Esophagus muscularis mucosa (tissue), 4 donors: Measurements from ENCODE around the gene LRP3. TPM values are rescaled to one million over a fixed set of nuclear protein-coding genes. Genes with fewer than 3 reads are reported as not detected.

ENCODE experiments used
- DNase-seq: peaks from one replicate; pipeline ENCODE4 v3.0.0-alpha.2; 2017; ENCODE audit errors: extremely low spot score
- H3K27ac ChIP-seq, 4 donors: fragments of 200-600 bp; sonication (generic); replicated peaks in 1 of 4; 1 replicate in 3 of 4; 2 replicates in 1 of 4; pipeline ENCODE4 v1.5.1; 2016 to 2019; ENCODE audit warnings: mild to moderate bottlenecking in 1 of 4
- H3K27me3 ChIP-seq, 4 donors: fragments of 200-600 bp; sonication (generic); one replicate each; pipeline versions ENCODE4 v1.5.1 to v1.6.0; 2016 to 2019
- H3K36me3 ChIP-seq, 4 donors: fragments of 200-600 bp; sonication (generic); one replicate each; pipeline ENCODE4 v1.5.1; 2016 to 2019
- H3K4me1 ChIP-seq, 4 donors: fragments of 200-600 bp; sonication (generic); one replicate each; pipeline ENCODE4 v1.5.1; 2016 to 2019
- H3K4me3 ChIP-seq, 4 donors: fragments of 200-600 bp; sonication (generic); 1 replicate in 2 of 4; 2 replicates in 2 of 4; pipeline ENCODE4 v1.5.1; 2016 to 2019; ENCODE audit warnings: mild to moderate bottlenecking in 4 of 4, moderate library complexity in 1 of 4
- H3K9me3 ChIP-seq, 4 donors: fragments of 200-600 bp; sonication (generic); 1 replicate in 3 of 4; 2 replicates in 1 of 4; pipeline ENCODE4 v1.5.1; 2016 to 2019
- CTCF ChIP-seq, 3 experiments: fragments of 200-600 bp in 2 of 3; fragments of 450-650 bp in 1 of 3; sonication (generic) in 2 of 3; IDR thresholded peaks; one replicate each; pipeline ENCODE4 v1.5.1; 2017 to 2019; ENCODE audit warnings: antibody characterized with exemption in 3 of 3, mild to moderate bottlenecking in 2 of 3, moderate library complexity in 1 of 3
- EP300 ChIP-seq: sonication (generic); formaldehyde crosslinking; IDR thresholded peaks from one replicate; pipeline ENCODE4 v1.6.1; 2017; ENCODE audit warnings: antibody characterized with exemption
- POLR2A ChIP-seq: fragments of 450-650 bp; IDR thresholded peaks from one replicate; pipeline ENCODE4 v1.6.1; 2017; ENCODE audit warnings: antibody characterized with exemption, moderate library complexity, mild to moderate bottlenecking, low read depth
- POLR2AphosphoS5 ChIP-seq, 2 donors: sonication (generic); formaldehyde crosslinking; IDR thresholded peaks; one replicate each; pipeline ENCODE4 v1.6.1; 2017; ENCODE audit warnings: antibody characterized with exemption in 2 of 2
- WGBS: methylation state at CpG from one replicate; pipeline ENCODE4 v1.1.5; 2018; 5-methylcytosine and 5-hydroxymethylcytosine counted together
- intact Hi-C: fragments of 100-400 bp; cut with DNase I; formaldehyde crosslinking; loops from one replicate; pipeline ENCODE4 v1.15.1; 2023
- total RNA-seq, 4 donors: library from RNA; depleted of rRNA; stranded (reverse); fragments of >200 nt; gene quantifications; one replicate each; pipeline versions ENCODE4 v1.1.0 to v1.2.1, GENCODE V29; 2016

The LRP3 gene
- total RNA-seq, 4 donors from 2014 or later = 34.5 to 76.7 (median 62.6) TPM

DNA sequence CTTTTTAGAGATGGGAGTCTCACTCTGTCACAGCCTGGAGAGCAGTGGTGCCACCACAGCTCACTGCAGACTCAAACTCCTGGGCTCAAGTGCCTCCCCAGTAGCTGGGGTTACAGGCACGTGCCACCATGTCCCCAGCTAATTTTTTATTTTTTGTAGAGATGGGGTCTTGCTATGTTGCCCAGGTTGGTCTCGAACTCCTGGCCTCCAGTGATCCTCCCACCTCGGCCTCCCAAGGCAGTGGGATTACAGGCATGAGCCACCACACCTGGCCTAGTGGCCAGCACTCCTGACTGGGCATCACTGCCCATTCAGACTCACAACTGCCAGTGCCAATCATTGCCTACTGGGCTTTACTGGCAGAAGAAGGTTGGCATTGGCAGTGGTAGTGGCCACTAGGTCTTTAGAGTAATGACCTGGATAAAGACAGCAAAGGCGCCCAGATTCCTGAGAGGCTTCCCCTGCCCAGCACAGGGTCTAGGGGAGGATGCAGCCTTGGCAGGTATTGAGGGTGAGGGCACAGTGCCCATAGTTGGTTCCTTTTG is 58.4 kb downstream of the LRP3 start:
- no peaks in the 10 kb centered on the region for H3K4me1 ChIP-seq
- intact Hi-C loops = no loop called here
- TF ChIP-seq CTCF (IDR thresholded peaks at IDR 0.05) (no peak), POLR2AphosphoS5 (IDR thresholded peaks at IDR 0.05) (no peak), EP300 (no peak), POLR2A (no peak)
- 91% methylated on average over 3 of the region's 4 CpGs for WGBS
- peaks cover 0 to 3% (median under 1%) of the 10 kb centered on the region in 4 donors for H3K9me3 ChIP-seq
- H3K27ac ChIP-seq = no peak overlapping the region
- H3K27me3 ChIP-seq = peaks cover 0 to 41% (median 0%) of the 10 kb centered on the region in 4 donors
- no peak for DNase-seq
- H3K36me3 ChIP-seq = no peaks in the 10 kb centered on the region
- no peak overlapping the region for H3K4me3 ChIP-seq

DNA sequence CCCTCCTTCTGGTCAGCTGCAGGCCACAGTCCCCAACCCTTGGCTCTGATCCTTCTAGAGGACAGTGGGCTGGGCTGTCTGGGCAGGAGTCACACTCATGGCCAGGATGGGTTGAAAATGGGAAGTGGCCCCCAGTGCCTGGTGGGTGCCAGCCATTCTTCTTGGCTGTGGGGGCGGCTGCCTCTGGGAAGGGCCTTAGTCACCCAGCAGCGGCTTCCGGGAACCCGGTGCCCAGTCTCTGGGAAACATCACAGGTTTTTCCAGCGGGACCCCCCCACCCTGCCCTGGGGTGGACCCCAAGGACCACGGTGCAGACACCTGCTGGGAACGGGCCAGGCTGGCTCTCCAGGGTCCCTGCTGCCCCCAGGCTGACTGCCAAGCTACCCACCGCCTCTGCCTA is 58.8 kb downstream of the LRP3 start:
- intact Hi-C loops = no loop called here
- Histone ChIP-seq H3K4me3 (no peak overlapping the region), H3K27ac (no peak overlapping the region), H3K4me1 (no peaks in the 10 kb centered on the region), H3K9me3 (peaks cover 0 to 7% (median 2%) of the 10 kb centered on the region in 4 donors), H3K27me3 (peaks cover 0 to 41% (median 0%) of the 10 kb centered on the region in 4 donors), H3K36me3 (no peaks in the 10 kb centered on the region)
- TF ChIP-seq CTCF (IDR thresholded peaks at IDR 0.05) (no peak), POLR2AphosphoS5 (IDR thresholded peaks at IDR 0.05) (no peak), EP300 (no peak), POLR2A (no peak)
- DNase-seq = no peak
- WGBS = 80% methylated on average over 1 of the region's 8 CpGs

DNA sequence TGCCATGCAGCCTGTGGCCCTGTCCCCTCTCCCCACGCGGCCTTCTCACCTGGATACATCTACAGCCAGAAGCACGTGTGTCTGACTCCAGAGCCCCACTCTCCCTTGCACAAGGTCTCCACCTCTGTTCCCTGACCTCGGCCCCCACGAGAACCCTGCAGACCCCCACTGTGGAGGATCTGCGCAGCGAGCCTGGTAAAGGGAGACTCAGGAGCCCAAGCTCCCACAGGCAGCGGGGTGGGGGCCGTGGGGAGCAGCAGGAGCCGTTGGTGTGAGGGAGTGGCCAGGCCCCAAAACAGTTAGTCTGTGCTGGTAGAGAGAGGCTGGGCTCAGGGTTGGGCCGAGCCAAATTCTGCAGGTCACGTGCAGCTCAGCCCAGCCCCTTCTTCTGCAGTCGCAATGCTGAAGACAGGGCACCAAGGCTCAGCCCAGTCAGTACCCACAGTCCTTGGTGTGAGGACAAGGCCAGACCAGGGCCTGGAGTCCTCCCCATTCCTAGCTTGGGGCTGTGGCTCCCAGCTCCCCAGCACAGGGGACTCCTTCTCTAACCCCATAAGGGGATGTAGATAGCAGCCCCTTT is 60.2 kb downstream of the LRP3 start:
- peaks cover 0 to 41% (median 0%) of the 10 kb centered on the region in 4 donors for H3K27me3 ChIP-seq
- intact Hi-C loops = no loop called here
- H3K27ac ChIP-seq = no peak overlapping the region
- WGBS = 81% methylated on average over 3 of the region's 13 CpGs
- H3K36me3 ChIP-seq = no peaks in the 10 kb centered on the region
- no peak overlapping the region for H3K4me3 ChIP-seq
- TF ChIP-seq CTCF (IDR thresholded peaks at IDR 0.05) (no peak), POLR2A (no peak), EP300 (no peak), POLR2AphosphoS5 (IDR thresholded peaks at IDR 0.05) (no peak)
- no peak for DNase-seq
- H3K4me1 ChIP-seq = no peaks in the 10 kb centered on the region
- peaks cover 0 to 13% (median 5%) of the 10 kb centered on the region in 4 donors for H3K9me3 ChIP-seq

DNA sequence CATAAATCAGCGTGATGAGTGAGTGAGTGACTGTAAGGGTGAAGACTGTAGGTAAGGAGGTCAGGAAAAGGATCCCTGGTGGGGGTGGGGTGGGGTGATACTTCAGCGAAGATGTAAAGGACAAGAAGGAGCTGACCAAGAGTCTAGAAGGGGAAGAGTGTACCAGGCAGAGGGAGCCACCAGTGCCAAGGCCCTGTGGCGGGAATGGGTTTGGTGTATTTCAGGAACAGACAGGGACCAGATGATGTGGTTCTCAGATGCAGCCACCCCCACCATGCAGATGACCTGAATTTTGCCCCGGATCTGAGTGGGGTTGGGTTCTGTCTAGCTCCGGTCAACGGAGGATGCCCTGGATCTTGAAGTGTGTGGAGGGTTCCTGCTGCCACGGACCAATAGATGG is 61.7 kb downstream of the LRP3 start:
- Histone ChIP-seq H3K36me3 (no peaks in the 10 kb centered on the region), H3K27ac (no peak overlapping the region), H3K4me3 (no peak overlapping the region), H3K9me3 (peaks cover 0 to 13% (median 5%) of the 10 kb centered on the region in 4 donors), H3K27me3 (peaks cover 0 to 39% (median 0%) of the 10 kb centered on the region in 4 donors), H3K4me1 (no peaks in the 10 kb centered on the region)
- DNase-seq = no peak
- 89% methylated on average over 7 of the region's 7 CpGs for WGBS
- intact Hi-C loops = no loop called here
- TF ChIP-seq EP300 = no peak
- no peak for TF ChIP-seq CTCF (IDR thresholded peaks at IDR 0.05)
- TF ChIP-seq POLR2A = no peak
- no peak for TF ChIP-seq POLR2AphosphoS5 (IDR thresholded peaks at IDR 0.05)

DNA sequence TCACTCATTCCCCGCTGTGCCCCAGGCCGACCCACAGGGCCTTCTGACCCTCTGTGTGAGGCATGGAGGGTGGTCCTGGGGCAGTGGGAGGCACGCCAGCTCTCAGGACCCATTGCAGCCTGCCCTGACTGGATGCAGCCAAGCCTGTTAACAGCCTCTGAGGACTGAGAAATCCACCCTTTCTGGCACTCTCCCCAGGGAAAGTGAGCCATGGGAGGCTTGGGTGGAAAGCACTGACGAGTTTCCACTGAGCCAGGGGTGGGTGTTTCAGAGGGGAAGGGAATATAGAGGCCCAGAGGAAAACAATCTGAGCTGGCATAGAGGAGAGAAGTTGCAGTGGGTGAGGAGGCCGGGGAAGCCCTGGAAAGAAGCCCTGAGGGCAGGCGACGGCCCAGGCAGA is 62.1 kb downstream of the LRP3 start:
- peaks cover 0 to 34% (median 0%) of the 10 kb centered on the region in 4 donors for H3K27me3 ChIP-seq
- H3K9me3 ChIP-seq = peaks cover 0 to 13% (median 5%) of the 10 kb centered on the region in 4 donors
- 62% methylated on average over 4 of the region's 7 CpGs for WGBS
- no peaks in the 10 kb centered on the region for H3K4me1 ChIP-seq
- no peak overlapping the region for H3K4me3 ChIP-seq
- TF ChIP-seq POLR2AphosphoS5 (IDR thresholded peaks at IDR 0.05) (no peak), EP300 (no peak), CTCF (IDR thresholded peaks at IDR 0.05) (no peak), POLR2A (no peak)
- DNase-seq = no peak
- H3K27ac ChIP-seq = no peak overlapping the region
- intact Hi-C loops = no loop called here
- H3K36me3 ChIP-seq = no peaks in the 10 kb centered on the region
